Measurements from ENCODE around the gene IGSF21.

Gene IGSF21

GRCh38 chr1:18178111-18178510, 70.5 kb downstream of the IGSF21 start:
- no peak for DNase-seq (ENCODE audit: low read depth in 2 of 2)
- no peak for TF ChIP-seq CTCF (IDR thresholded peaks at IDR 0.05; ENCODE audit: low read depth, low read length)
- no peak overlapping the region for H3K4me3 ChIP-seq (replicated peaks in 1 of 2; ENCODE audit: low read depth in 2 of 2, low read length in 2 of 2)

- DNase-seq (ENCODE audit: low read depth in 2 of 2), result no peak
- no peak overlapping the region for H3K4me3 ChIP-seq (replicated peaks in 1 of 2; ENCODE audit: low read depth in 2 of 2, low read length in 2 of 2)
- TF ChIP-seq CTCF (IDR thresholded peaks at IDR 0.05; ENCODE audit: low read depth, low read length), result no peak
Measured at GRCh38 chr1:18179009-18179408, 71.4 kb downstream of the IGSF21 start.

GRCh38 chr1:18182398-18183160, 75.0 kb downstream of the IGSF21 start:
- no peak for TF ChIP-seq CTCF (IDR thresholded peaks at IDR 0.05; ENCODE audit: low read depth, low read length)
- H3K4me3 ChIP-seq (replicated peaks in 1 of 2; ENCODE audit: low read depth in 2 of 2, low read length in 2 of 2), result no peak overlapping the region
- no peak for DNase-seq (ENCODE audit: low read depth in 2 of 2)

GRCh38 chr1:18183533-18183932, 75.9 kb downstream of the IGSF21 start:
- no peak for TF ChIP-seq CTCF (IDR thresholded peaks at IDR 0.05; ENCODE audit: low read depth, low read length)
- DNase-seq (ENCODE audit: low read depth in 2 of 2), result no peak
- no peak overlapping the region for H3K4me3 ChIP-seq (replicated peaks in 1 of 2; ENCODE audit: low read depth in 2 of 2, low read length in 2 of 2)

- no peak overlapping the region for H3K4me3 ChIP-seq (replicated peaks in 1 of 2; ENCODE audit: low read depth in 2 of 2, low read length in 2 of 2)
- TF ChIP-seq CTCF (IDR thresholded peaks at IDR 0.05; ENCODE audit: low read depth, low read length), result no peak
- no peak for DNase-seq (ENCODE audit: low read depth in 2 of 2)
Measured at GRCh38 chr1:18187054-18187453, 79.5 kb downstream of the IGSF21 start.

GRCh38 chr1:18188820-18189517, 81.4 kb downstream of the IGSF21 start:
- no peak for DNase-seq (ENCODE audit: low read depth in 2 of 2)
- no peak for TF ChIP-seq CTCF (IDR thresholded peaks at IDR 0.05; ENCODE audit: low read depth, low read length)
- no peak overlapping the region for H3K4me3 ChIP-seq (replicated peaks in 1 of 2; ENCODE audit: low read depth in 2 of 2, low read length in 2 of 2)

Data from cardiac fibroblast (primary cell).